ENCODE measurements around the gene SREBF1. TPM values are rescaled to one million over a fixed set of nuclear protein-coding genes. Genes with fewer than 3 reads are reported as not detected.

SREBF1 gene
- total and polyA plus RNA-seq, 2 of the 8 experiments (the other 6 are each of a cell fraction or from before 2014, with no cell fraction given): 28.6 to 70.8 TPM

- TF ChIP-seq CBX5 (IDR thresholded peaks at IDR 0.05; ENCODE audit: low read depth, low read length): no peak
- TF ChIP-seq TCF12 (IDR thresholded peaks at IDR 0.05; ENCODE audit: low read depth, low read length): no peak
- TF ChIP-seq NANOG (IDR thresholded peaks at IDR 0.05; ENCODE audit: insufficient read depth, low read depth, low read length, poor library complexity, severe bottlenecking): peak; percentile 39
- TF ChIP-seq SRF (IDR thresholded peaks at IDR 0.05; ENCODE audit: low read depth, low read length): no peak
- TF ChIP-seq EP300 (IDR thresholded peaks at IDR 0.05; ENCODE audit: borderline replicate concordance in 1 of 2, low read depth in 2 of 2, low read length in 2 of 2): peak in 1 of 2 experiments; percentile 87; a peak in 2 of 3 replicates
- TF ChIP-seq SIN3A (conservative IDR thresholded peaks at IDR 0.05 in 1 of 2, IDR thresholded peaks at IDR 0.05 in 1 of 2; ENCODE audit: low read depth in 1 of 2, low read length in 2 of 2): peak in 1 of 2 experiments; percentile 59; a peak in 1 of 4 replicates
- TF ChIP-seq TAF1 (IDR thresholded peaks at IDR 0.05; ENCODE audit: low read depth, low read length): no peak
- TF ChIP-seq POU5F1 (IDR thresholded peaks at IDR 0.05; ENCODE audit: low read depth, low read length): no peak
- TF ChIP-seq SP1 (IDR thresholded peaks at IDR 0.05; ENCODE audit: low read depth, low read length): peak; percentile 48; the same call in 1 of the 2 replicates
- TF ChIP-seq CREB1 (IDR thresholded peaks at IDR 0.05): peak; percentile 17; the same call in 1 of the 2 replicates
- no peak for TF ChIP-seq TEAD4 (IDR thresholded peaks at IDR 0.05; ENCODE audit: low read depth, low read length)
- TF ChIP-seq SP4 (IDR thresholded peaks at IDR 0.05; ENCODE audit: low read length): no peak
- no peak for TF ChIP-seq BCL11A (IDR thresholded peaks at IDR 0.05; ENCODE audit: low read depth in 2 of 2, low read length in 2 of 2)
- TF ChIP-seq, protein P1, sequence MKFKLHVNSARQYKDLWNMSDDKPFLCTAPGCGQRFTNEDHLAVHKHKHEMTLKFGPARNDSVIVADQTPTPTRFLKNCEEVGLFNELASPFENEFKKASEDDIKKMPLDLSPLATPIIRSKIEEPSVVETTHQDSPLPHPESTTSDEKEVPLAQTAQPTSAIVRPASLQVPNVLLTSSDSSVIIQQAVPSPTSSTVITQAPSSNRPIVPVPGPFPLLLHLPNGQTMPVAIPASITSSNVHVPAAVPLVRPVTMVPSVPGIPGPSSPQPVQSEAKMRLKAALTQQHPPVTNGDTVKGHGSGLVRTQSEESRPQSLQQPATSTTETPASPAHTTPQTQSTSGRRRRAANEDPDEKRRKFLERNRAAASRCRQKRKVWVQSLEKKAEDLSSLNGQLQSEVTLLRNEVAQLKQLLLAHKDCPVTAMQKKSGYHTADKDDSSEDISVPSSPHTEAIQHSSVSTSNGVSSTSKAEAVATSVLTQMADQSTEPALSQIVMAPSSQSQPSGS (IDR thresholded peaks at IDR 0.05; ENCODE audit: low read length): peak; percentile 17; the same call in 1 of the 2 replicates
- TF ChIP-seq ZNF274 (IDR thresholded peaks at IDR 0.05; ENCODE audit: borderline replicate concordance, extremely low read depth, low read length): no peak
- TF ChIP-seq RXRA (IDR thresholded peaks at IDR 0.05; ENCODE audit: insufficient read depth, low read depth, low read length): peak; percentile 100
These were observed 13.2 kb downstream of the SREBF1 start (continued) for GRCh38 chr17:17823433-17824118.
